ENCODE results near the gene GABRG2.

- TF ChIP-seq CTCF (IDR thresholded peaks at IDR 0.05): no peak
- no peak for TF ChIP-seq POLR2A (IDR thresholded peaks at IDR 0.05)
- TF ChIP-seq EP300 (IDR thresholded peaks at IDR 0.05): no peak
These were observed 125.4 kb downstream of the GABRG2 start for GRCh38 chr5:162193012-162193411.

Measured in ovary (tissue), 3 donors.